ENCODE results near the gene ACSL6. TPM values are rescaled to one million over a fixed set of nuclear protein-coding genes. Genes with fewer than 3 reads are reported as not detected.

The ACSL6 gene
- total RNA-seq, 1 donor from 2014 or later: 2.7 TPM

DNA sequence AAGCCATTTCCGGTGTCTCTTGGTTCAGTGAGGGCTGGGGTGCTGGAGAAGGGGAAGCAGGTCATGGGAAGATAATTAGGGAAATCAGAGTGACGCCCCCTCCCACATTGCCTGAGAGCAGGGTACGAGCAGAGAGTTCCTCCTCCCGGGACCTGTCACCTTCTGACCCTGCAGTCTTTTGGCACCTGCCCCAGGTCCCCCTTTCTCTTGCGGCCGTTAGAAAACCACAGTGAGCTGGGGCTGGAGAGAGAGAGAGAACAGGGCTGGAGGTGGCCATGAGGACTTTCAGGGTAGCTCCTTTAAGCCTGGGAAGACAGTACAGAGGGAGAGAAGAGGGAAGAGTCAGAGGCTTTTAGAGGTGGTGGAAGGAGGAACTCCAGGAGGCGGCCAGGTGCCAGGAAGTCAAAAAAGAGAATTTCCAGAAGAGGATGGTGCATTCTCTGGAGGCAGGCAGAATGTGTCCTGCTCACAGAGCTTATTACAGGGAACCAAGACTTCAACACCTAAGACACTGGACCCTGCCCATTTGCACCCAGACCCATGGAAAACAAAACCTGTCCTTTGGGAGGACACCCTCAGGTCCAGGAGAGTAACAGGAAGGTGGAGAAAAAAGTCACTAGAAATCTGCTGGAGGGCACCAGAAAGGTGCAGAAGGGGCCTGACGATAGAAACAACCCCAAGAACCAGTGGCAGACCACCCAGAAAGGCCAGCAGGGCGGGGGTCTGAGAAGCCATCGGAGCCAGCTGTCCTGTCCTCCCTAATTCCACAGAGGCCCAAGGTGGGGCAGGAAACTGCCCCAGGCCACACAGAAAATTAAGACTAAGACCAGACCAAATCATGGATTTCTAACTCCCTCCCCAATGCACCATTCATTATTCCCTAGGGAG, 6.5 kb upstream of the ACSL6 start:
- no peak overlapping the region for H3K4me3 ChIP-seq
- no peak overlapping the region for H3K27ac ChIP-seq (replicated peaks)
- peaks cover 34% of the 10 kb centered on the region for H3K27me3 ChIP-seq (ENCODE audit: low read depth)
- intact Hi-C loops (cut with micrococcal nuclease): no loop called here
- TF ChIP-seq, protein P1, sequence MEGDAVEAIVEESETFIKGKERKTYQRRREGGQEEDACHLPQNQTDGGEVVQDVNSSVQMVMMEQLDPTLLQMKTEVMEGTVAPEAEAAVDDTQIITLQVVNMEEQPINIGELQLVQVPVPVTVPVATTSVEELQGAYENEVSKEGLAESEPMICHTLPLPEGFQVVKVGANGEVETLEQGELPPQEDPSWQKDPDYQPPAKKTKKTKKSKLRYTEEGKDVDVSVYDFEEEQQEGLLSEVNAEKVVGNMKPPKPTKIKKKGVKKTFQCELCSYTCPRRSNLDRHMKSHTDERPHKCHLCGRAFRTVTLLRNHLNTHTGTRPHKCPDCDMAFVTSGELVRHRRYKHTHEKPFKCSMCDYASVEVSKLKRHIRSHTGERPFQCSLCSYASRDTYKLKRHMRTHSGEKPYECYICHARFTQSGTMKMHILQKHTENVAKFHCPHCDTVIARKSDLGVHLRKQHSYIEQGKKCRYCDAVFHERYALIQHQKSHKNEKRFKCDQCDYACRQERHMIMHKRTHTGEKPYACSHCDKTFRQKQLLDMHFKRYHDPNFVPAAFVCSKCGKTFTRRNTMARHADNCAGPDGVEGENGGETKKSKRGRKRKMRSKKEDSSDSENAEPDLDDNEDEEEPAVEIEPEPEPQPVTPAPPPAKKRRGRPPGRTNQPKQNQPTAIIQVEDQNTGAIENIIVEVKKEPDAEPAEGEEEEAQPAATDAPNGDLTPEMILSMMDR (IDR thresholded peaks at IDR 0.05; ENCODE audit: borderline replicate concordance): no peak
- H3K36me3 ChIP-seq: no peaks in the 10 kb centered on the region
- DNase-seq: no peak
- H3K9me3 ChIP-seq (replicated peaks): no peaks in the 10 kb centered on the region
- peaks cover 1% of the 10 kb centered on the region for H3K4me1 ChIP-seq

DNA sequence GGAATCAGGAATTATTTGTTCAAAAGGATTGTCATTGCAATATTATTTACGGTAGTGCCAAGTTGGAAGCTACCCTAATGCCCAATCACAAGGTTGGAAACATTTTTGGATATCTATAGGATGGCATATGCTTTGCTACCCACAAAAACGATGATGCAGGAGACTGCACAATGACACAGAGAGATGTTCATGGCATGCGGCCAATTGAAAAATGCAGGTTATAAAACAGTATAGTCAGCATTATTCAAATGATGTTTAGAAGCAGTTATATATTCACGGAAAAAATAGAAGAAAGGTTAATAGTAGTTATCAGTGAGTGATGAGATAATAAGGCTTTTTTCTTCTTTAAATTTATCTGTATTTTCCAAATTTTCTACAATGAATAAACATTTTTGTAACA, 5.9 kb upstream of the ACSL6 start:
- intact Hi-C loops (cut with micrococcal nuclease): no loop called here
- H3K36me3 ChIP-seq: no peaks in the 10 kb centered on the region
- peaks cover 34% of the 10 kb centered on the region for H3K27me3 ChIP-seq (ENCODE audit: low read depth)
- H3K4me3 ChIP-seq: no peak overlapping the region
- no peak overlapping the region for H3K27ac ChIP-seq (replicated peaks)
- no peak for DNase-seq
- TF ChIP-seq, protein P1 (IDR thresholded peaks at IDR 0.05; ENCODE audit: borderline replicate concordance): no peak
- H3K9me3 ChIP-seq (replicated peaks): no peaks in the 10 kb centered on the region
- H3K4me1 ChIP-seq: peaks cover 6% of the 10 kb centered on the region

DNA sequence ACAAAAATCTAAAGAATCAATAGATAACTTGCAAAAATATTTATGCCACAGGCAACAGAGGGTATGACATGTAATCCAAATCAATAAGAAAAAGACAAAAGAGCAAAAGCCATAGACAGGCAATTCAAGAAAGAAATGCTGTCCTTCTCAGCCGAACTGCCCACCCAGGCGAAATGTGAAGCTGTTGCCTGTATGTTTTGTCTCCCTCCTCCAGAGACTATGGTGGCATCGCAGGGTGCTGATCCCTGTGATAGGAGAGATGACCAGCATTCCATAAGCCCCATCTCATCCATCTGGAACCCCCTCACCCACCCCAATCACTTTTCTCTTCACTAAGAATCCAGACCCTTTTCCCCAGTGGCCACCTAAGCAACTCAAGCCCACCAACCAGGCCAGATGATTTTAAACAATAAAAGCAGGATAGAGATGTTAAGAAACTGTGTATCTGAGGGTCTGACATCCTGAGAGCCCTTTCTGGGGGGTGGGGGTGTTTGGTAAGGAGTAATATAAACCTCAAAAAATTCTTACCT, 5.3 kb upstream of the ACSL6 start:
- Histone ChIP-seq H3K27ac (replicated peaks) (no peak overlapping the region), H3K4me3 (no peak overlapping the region), H3K36me3 (no peaks in the 10 kb centered on the region), H3K27me3 (ENCODE audit: low read depth) (peaks cover 37% of the 10 kb centered on the region), H3K4me1 (peaks cover 11% of the 10 kb centered on the region), H3K9me3 (replicated peaks) (no peaks in the 10 kb centered on the region)
- DNase-seq: no peak
- intact Hi-C loops (cut with micrococcal nuclease): no loop called here
- TF ChIP-seq, protein P1 (IDR thresholded peaks at IDR 0.05; ENCODE audit: borderline replicate concordance): no peak

DNA sequence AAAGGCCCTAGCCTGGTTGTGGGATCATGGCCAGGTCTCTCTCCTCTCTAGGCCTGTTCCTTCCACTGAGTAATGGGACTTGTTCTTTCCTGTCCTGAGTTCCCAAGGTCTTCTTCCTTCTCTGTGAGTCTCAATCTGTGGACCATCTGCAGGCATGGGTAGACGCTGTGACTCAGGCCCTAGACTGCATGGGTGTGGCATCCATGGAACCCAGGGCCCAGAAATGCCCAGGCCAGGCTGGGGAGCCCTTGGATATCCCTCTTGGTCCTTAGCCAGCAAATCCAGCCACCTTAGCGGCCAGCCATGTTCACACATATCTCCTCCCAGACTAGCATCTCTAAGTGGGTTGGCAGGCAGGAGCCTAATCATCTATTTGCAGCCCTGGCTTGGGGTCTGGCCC, 2.3 kb upstream of the ACSL6 start:
- Histone ChIP-seq H3K4me3 (no peak overlapping the region), H3K4me1 (peaks cover 23% of the 10 kb centered on the region), H3K36me3 (no peaks in the 10 kb centered on the region), H3K27ac (replicated peaks) (no peak overlapping the region), H3K9me3 (replicated peaks) (no peaks in the 10 kb centered on the region), H3K27me3 (ENCODE audit: low read depth) (peaks cover 37% of the 10 kb centered on the region)
- DNase-seq: no peak
- TF ChIP-seq, protein P1 (IDR thresholded peaks at IDR 0.05; ENCODE audit: borderline replicate concordance): no peak
- intact Hi-C loops (cut with micrococcal nuclease): no loop called here

DNA sequence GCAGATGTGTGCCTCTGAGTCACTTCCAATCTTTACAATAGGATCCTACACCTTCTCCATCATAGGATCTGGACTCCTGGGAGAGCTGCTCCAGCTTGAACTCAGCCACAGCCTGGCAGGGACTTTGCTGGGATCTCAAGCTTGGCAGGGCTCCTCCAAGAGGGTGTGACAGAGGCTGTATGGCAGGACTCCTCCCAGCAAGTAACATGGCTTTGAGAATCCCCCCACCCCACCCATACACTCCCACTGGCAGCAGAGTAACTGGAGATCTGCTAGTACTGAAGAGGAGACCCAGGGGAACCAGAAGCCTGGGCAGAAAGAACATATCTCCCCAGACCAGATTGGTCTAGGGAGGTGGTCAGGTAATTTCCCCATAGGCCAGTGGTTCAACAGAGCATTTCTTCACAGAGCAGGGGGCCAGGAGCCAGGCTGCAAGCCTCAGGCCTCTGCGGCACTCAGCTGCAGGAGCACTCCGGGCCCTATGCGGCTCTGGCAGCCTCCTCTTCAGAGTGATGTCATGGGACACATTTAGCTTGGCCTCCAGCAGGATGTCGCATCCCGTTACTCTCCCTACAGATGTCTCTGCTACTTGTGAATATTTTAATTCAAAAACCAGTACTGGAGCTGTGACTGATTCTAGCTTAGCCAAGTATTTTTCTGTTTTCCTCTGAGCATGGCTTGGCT, 1.7 kb upstream of the ACSL6 start:
- Histone ChIP-seq H3K4me1 (peaks cover 23% of the 10 kb centered on the region), H3K27ac (replicated peaks) (no peak overlapping the region), H3K36me3 (no peaks in the 10 kb centered on the region), H3K4me3 (no peak overlapping the region), H3K9me3 (replicated peaks) (no peaks in the 10 kb centered on the region), H3K27me3 (ENCODE audit: low read depth) (peaks cover 31% of the 10 kb centered on the region)
- intact Hi-C loops (cut with micrococcal nuclease): no loop called here
- no peak for DNase-seq
- TF ChIP-seq, protein P1 (IDR thresholded peaks at IDR 0.05; ENCODE audit: borderline replicate concordance): no peak
